Stimulated activated CD8-positive, alpha-beta memory T cell treated with anti-CD3 and anti-CD28 coated beads, Interleukin-15, amount 100 ng/mL, for 4 hours (primary cell): Measurements from ENCODE around the gene N4BP2.

Experiments used
- DNase-seq, 2 donors: peaks; one replicate each; pipeline ENCODE4 v3.0.0-alpha.2; 2020; ENCODE audit warnings: low read depth in 2 of 2

The N4BP2 gene

DNA sequence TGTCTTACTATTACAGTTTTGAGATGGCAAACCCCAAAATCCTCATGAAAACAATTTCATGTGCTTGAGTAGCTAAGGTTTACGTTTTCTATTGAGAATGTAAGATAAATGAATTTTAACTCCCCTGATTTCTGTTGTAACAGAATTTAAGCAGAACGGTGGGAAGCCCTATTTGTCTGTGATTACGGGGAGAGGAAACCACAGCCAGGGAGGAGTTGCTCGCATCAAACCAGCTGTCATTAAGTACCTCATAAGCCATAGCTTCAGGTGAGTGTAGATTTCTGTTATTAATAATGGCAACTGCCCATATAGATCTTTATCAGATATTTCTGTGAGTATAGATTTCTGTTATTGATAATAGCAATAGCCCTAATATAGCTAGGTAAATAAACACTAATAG, 96.0 kb downstream of the N4BP2 start:
- no peak for DNase-seq

DNA sequence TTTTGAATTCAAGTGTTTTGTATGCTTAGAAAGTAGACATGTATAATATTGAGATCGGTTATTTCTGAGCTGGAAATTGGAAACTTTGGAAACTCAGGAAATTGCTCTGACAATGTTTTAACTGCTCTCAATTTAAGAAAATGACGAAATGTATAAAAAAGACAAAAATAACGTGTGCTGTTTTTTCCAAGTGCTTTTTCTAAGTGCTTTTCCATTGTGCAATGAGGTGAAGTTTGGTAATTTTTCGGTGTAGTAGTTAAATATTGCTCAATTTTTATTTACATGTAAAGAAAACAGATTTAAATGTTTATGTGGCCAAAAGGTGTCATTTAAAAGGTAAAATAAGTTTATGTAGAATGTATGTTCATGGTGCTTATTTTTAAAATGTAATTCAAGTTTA, 100.8 kb downstream of the N4BP2 start:
- no peak for DNase-seq

DNA sequence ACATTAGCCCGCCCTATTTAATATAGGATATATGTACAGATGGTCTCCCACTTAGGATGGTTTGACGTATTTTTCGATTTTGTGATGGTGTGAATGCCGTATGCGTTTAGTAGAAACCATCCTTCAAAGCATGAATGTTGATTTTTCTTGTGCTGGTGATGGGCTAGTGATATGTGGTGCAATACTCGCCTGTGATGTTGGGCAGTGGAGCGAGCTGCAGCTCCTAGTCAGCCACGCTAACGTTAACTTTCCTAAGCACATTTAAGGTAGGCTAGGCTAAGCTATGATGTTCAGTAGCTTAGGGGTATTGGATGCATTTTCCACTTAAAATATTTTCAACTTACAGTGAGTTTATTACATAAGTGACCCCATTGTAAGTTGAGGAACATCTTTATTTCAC, 103.6 kb downstream of the N4BP2 start:
- no peak for DNase-seq

DNA sequence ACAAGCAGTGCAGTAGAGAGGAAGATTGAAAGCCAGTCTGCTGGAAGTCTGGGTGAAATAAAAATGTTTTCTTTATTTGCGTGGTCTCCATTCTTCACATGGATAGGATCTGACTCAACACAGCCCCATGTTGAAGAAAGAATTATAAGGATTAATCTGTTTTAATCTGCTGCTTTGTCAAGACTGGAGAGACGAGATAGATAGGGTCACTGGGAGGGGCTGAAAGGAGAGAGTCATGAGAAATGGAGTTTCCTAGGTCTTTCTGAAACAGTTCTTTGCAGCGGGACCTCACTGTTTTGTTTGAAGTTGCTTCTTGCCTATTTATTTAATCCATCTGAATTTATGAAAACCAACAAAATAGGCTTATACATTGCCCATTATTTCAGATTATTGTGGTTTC, 107.8 kb downstream of the N4BP2 start:
- DNase-seq = no peak

DNA sequence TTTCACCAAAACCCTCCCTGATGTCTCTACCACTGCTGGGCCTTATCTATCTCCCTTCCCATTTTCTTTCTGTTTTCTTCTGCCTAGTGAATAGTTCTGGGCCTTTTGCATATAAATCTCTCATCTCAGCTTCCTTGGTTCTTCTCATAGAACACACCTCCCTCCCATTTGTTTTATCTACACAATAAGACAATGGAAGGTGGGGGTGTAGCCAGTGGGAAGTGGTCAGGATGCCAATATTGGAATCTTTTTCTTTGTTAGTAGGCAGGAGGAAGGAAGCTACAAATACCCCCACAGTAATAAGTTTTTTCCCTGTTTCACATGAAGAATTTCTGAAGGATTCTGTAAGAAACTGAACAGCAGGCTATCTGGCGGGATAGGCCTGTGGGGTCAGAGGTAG, 109.3 kb downstream of the N4BP2 start:
- no peak for DNase-seq

DNA sequence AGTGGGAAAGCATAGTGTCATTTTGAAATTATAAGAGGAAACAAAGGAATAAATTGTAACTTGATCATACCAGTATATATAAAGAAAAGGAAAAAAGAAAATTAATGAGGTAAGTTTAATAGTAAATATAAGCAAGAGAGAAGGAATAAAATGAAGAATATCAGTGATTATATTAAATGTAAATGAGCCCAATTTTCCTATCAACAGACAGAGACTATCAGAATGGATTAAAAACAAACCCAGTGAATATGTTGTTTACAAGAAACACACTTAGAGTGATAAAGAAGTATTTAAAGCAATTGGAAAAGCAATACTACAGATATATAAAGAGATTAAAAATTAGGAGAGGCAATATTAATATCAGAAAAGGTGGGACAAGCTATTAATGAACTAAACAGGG, 111.4 kb downstream of the N4BP2 start:
- no peak for DNase-seq

DNA sequence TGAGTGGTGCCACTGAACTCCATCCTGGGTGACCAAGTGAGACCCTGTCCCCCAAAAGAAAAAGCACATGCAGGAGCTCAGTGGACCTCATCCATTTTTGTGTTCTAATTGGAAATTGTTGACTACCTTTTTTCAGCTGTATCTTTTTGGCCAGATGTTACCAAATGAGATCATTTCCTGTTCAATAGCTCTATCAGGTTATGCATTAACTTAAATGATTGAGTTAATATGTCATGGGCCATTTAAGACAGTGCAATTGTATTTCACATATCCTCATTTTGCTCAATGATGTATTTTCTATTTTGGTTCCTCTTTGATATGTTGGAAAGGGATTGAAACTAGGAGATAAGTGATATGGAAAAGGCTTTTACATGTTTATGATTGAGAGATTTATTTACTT, 113.9 kb downstream of the N4BP2 start:
- DNase-seq = no peak

DNA sequence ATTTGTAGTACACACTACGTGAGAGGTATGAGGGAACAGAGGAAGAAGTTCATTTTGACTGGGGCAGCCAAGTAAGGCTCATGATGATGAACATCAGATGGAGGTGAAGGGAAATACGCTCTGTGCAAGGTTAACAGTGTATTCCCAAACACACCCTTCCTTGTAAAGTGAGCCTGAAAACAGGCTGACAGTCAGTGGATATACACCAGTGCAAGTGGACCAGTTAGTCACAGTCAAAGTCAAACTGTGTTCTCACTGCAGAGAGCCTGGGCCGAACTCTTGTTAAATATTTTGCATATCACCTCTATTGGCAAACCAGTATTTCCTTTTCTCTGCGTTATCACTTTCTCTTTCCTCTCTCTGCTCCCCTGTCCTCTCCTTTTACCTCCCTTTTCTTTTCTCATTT, 116.8 kb downstream of the N4BP2 start:
- no peak for DNase-seq

DNA sequence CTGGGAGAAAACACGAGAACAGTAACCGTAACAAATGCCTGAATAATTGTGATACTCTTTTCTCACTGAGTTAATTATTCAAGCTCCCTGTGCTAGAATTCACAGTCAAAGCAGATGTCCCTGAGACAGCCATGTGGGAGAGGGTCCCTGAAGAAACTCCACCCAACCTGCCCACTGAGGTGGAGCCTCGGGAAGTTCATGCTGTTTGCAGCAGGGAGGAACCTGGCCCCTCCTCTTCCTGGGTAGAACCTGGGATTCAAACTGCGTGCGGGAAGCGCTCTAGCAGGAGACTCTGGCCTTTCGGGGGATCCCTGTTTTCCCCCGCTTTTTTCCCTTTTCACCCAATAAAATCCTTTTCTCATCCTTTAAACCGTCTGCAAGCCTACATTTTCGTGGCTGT, 120.0 kb downstream of the N4BP2 start:
- no peak for DNase-seq

DNA sequence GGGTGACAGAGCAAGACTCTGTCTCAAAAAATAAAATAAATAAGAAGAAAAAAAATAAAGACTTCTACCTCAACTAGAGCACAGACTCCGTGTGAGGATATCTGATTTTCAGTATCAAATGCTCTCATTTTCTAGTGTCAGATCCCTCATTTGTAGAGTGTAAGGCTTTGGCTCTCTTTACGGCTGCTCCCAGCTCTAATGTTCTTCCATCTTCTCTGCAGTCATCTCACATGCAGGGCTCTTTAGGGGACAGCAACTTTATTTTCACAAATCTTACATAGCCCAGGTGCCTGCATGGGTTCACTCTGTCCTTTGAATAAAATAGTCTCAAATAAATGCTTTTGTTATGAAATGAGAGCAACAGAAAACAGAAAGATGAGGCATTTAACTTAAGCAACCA, 120.9 kb downstream of the N4BP2 start:
- DNase-seq = no peak

DNA sequence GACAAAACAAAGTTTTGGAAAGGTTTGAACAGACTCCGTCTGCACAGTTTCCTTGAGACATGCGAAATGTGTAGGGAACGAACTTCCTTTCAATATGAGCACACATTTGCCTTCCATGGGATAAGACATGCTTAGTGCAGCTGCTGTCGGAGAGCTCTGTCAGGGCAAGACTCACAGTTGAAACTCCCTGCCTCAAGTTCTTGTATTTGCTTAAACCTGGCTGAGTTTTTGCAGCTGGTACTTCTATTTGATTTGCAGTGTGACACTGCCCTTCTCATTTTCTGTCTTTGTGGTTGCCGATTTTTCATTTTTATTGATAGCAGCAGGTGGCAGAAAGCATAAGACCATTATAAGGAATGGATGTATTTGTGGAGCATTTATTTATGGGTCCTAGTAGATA, 122.0 kb downstream of the N4BP2 start:
- no peak for DNase-seq

DNA sequence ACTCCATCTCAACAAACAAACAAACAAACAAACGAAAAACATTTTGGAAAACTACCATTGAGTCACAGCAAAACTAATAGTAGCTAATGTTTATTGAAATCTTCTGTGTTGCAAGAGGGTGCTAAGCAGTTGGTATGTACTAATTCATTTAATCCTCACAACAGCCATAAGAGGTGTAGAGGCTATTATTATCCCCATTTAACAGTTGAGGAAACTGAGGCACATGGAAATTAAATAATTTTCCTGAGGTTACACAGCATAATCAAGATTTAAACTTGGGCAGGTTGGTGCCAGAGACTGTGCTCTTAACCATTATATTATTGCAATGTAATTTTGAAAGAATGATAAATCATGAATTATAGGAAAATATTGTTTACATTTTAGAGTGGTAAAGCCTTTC, 122.7 kb downstream of the N4BP2 start:
- DNase-seq = no peak

DNA sequence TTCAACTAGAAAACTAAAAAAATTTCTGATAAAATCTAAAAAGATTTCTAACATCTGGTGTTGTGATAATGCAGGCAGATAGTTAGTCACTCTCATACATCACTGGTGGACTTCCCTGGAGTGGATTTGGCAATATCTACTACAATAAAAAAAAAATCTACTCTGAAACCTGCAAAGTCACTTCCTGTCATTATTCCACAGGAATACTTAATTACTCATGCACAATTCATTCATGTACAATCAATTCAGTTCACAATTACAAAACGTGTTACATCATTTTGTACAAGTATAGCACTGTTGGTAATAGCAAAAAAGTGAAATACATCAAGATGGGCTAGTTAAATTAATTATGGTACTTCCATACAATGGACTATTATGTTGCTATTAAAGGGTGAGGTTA, 123.7 kb downstream of the N4BP2 start:
- no peak for DNase-seq

DNA sequence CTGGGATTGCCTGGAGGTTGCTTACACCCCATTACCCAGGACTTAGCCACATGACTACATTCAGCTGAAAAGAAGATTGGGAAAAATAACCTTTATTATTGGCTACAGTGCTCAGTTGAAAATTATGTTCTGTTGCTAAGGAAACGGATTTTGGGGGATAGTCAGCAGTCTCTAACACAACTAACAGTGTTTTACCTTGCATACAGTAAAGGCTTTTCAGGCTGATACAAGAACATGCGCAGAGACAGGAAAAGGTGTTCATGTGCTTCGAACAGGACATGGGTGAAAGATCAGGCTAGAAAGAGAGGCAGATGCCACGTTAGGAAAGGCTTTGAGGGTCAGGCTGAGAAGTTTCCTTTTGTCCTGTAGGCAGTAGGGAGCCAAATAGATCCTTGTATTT, 125.4 kb downstream of the N4BP2 start:
- DNase-seq = no peak

DNA sequence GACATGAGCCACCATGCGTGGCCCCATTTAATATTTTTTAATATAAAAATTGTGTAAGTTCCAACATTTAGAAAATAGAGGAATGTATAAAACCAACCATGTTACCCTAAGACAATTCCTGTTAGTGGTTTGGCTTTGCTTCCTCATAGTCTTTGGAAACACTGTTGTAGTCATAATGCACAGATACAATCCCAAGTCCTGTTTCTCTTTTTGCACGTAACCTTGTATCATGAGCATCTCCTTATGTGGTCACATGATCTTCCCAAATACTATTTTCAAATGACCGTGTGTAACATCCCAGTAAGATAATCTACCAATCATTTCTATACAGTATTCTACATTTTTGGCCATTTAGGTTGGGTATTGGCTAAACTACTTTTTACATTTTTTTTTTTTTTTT, 126.3 kb downstream of the N4BP2 start:
- no peak for DNase-seq

DNA sequence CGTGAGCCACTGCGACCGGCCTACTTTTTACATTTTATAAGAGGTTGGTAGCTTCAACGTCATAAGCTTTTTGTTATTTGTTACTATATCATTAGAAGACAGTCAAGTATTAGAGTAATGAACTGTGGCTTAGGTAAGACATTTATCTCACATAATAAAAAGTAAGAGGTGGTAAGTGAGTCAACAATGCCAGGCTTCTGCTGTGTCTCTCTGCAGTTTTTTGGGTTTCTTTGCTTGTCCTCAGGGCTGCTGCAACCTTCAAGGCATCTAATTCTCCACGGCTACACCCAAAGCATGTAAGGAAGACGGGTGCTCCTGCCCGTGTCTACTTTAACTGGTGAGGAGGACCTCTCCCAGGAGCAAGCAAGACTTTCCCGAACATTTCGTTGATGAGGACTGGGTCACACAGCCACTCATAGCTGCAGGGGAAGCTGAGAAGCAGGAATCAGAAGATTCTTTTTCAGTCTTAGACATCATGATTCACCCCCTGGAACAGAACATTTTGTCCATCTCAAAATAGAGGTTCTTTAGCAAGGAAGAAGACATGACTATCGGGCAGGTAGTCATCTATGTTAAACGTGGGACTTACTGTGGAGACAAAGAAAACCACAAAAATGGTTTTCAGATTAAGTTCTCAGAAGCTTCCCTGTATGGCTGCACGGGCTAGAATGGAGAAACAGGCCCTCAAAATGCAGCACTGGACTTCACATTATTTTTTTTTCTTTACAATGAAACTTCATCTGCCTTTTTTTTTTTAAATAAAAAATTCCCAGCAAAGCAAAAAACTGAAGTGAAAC, 127.2 kb downstream of the N4BP2 start:
- DNase-seq = no peak

DNA sequence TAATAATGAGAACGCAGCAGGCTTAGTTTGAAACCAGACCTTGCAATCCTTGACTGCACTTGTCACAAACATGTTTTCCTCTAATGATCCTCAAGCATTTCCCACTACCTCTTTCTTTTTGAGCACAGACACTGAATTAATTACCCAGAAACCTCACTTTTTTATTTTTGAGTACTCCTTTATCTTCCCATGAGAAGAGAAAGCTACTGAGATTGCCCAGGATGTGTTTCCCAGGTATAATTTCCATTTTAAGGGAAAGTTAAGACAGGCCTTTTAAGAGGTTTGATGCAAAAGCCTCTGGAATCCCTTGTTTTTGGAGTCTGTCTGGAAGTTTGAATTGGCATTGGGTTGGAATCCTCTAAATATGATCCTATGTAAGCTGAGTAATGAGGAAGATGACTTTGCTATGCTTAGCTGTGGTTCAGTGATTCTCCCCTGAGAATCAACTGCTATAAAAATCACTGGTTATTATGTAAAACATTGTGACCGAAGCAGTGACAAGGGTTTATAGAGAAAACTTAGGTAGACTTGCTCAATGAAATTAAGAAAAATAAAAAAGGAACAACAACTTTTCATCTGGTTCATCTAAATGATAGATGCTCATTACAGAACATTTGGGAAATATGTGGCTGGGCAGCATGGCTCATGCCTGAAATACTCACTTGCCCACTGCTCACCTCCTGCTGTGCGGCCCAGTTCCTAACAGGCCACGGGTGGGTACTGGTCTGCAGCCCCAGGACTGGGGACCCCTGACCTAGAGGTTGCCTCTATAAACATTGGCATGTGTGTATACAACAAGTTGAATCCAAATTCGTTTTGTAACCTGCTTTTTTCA, 129.4 kb downstream of the N4BP2 start:
- DNase-seq = no peak

DNA sequence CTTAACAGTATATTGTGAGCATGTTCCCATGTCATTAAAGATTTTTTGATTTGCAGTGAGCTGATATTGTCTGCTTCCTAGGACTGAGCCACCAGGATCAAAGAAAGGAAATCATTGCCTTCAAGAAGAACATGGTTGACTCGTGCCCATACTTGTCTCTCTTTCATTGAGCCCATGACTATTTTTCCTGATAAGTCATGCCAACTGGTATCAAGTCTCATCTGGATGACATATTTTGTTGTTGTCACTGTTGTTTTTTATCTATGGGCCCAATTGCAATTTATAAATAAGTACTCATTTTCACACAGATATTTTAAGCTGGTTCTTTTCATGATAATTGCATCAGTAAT, 130.0 kb downstream of the N4BP2 start:
- DNase-seq = no peak

DNA sequence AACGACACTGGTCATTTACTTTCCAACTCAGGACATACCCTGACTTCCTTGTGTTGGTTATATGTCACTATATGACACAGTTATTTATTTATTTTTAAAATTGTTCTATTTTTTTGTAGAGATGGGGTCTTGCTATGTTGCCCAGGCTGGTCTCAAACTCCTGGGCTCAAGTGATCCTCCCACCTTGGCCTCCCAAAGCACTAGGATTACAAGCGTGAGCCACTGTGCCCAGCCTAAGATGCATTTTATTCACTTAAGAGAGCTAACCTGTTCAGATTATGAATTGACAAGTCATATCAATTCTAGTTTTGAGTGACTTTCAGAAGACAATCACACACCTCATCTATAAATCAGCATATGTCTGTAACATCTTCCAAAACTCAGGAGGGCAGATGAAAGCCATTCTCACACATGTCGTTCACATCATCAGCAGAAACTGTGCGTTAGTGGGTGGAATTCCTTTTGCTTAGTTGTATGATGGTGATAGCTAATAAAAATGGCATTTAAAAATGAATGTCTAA, 130.8 kb downstream of the N4BP2 start:
- no peak for DNase-seq

DNA sequence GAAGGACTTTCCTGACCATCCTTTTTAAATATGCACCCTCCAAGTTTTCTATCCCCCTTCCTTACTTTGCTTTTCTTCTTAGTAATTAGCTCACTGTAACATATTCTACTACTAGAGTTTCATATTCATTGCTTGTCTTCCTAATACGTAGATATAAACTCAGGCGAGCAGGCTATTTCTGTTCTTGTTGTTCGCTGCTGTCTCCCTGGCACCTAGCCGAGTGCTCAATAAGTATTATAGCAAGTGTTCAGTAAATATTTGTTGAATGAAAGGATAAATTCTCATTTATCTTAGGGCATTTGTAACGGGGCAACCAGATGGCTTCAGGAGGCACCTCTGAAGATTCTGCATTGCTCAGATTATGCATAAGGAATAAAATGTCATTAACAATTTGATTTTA, 133.4 kb downstream of the N4BP2 start:
- DNase-seq = no peak

DNA sequence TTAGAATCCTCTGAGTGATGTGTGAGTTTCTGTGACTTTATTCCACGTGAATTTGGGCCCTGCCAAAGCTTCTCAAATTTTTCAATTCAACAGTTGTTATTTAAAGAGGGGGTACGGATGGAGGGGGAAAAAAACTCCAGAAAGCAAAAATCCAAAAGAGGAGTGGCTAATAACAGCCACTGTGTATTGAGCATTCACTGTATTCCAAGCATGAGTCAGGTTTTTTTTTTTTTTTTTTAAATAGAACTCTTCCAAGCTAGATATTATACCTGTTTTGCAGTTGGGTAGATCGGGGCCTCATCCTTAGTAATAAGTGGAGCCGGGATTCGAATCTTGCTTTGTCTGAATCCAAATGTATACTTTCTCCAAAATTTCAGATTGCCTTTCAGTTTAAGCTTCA, 133.8 kb downstream of the N4BP2 start:
- no peak for DNase-seq

DNA sequence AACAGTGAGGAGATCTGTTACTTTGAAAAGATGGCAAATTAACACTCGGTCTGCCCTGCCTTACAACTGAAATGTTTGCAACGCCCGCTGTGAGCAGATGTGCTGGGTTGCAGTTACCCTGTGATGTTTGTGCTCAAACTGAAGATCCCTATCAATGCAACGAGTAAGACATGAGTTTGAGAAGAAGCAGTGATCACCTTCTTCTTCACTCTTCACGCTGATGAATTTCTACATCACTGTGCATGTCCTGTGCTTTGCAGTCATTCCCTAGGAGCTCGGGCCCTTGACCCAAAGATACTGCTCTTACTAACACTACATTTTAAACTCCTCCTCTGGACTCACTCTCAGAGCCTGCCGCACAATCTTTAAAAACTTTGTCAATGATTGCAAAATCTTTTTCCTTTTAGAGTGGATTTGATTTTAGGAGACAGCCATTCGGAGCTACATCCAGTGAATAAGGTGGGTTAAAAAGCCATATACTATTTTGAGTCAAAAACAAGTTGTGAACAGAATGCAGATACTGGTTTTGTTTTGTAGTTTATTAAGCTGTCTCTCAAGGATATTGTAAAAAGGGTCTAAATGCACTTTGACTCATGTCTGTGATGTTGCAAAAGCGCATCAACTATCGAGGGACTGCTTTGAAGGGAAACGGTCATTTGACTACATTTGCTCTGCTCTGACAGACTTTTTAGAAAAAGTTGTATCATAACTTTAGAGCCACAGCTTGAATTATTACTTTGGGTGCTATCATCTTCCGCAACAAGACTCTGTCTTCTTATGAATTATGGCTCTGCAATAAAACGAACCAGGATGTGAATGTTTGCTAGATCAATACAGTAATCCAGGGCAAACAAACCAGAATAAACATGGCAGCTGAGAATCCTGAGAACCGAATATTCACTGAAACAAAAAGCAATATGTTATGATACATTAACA, 134.5 kb downstream of the N4BP2 start:
- no peak for DNase-seq
